BJ (cell line): ENCODE data around the gene NCOA1. TPM values are rescaled to one million over a fixed set of nuclear protein-coding genes. Genes with fewer than 3 reads are reported as not detected.

Experiments used
- CTCF ChIA-PET: fragments of 350-600 bp; formaldehyde crosslinking; extraction: SDS; loops from one replicate; lab custom pipeline; 2021; ENCODE audit warnings: antibody characterized with exemption, inconsistent platforms; lab: Yijun Ruan, JAX
- POLR2A ChIA-PET: fragments of 300-600 bp; sonication (Branson Sonifier 250); formaldehyde crosslinking; extraction: SDS; loops from one replicate; lab custom pipeline; 2021; ENCODE audit warnings: antibody characterized with exemption; lab: Charles Lee
- DNase-seq: peaks from one replicate; pipeline ENCODE4 v3.0.0-alpha.2; 2011; ENCODE audit warnings: low read depth
- H3K27me3 ChIP-seq: 2 replicates; pipeline ENCODE4 v1.6.0; 2011; ENCODE audit warnings: low read length; ENCODE audit not compliant: control insufficient read depth, insufficient read depth
- H3K36me3 ChIP-seq: 2 replicates; pipeline ENCODE4 v1.5.1; 2011; ENCODE audit warnings: low read length; ENCODE audit not compliant: control insufficient read depth, insufficient read depth
- H3K4me3 ChIP-seq: 2 replicates; pipeline ENCODE4 v1.5.1; 2011; ENCODE audit warnings: low read depth, mild to moderate bottlenecking, control low read depth, low read length
- polyA plus RNA-seq: library from polyadenylated mRNA; depleted of rRNA; stranded (reverse); fragments of >200 nt; gene quantifications from 2 replicates; pipeline ENCODE4 v1.2.3, GENCODE V29; 2011
- TF ChIP-seq, protein P1 (sequence below): IDR thresholded peaks from 2 replicates; pipeline ENCODE4 v1.5.1; 2011; ENCODE audit warnings: low read depth, mild to moderate bottlenecking, control low read depth, inconsistent platforms, low read length, moderate library complexity; ENCODE audit not compliant: insufficient read depth

NCOA1 gene
- polyA plus RNA-seq, 1 experiment: 16.0 TPM

DNA sequence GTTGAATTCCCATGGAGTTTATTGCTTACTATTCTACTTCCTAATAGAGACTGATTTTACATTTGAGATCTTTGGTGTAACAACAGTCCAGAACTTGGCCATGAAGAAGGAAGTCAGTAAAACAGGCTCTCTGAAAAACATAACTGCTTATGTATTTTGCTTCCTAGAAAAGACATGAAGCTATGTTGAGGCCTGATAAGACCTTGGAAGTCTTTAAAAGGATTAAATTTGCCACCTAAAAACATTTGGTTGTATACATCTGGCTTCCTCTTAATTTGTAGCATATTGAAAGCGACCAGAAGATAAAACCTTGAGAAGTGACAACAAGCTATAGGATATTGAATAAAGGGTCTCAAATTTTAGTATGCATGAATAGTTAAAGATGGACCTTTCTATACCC, 265.7 kb downstream of the NCOA1 start:
- Histone ChIP-seq H3K27me3 (no peaks in the 10 kb centered on the region), H3K4me3 (no peak overlapping the region), H3K36me3 (0 out of 2 replicates have a peak, but pooled peaks cover 1% of the 10 kb centered on the region)
- POLR2A ChIA-PET: no interaction called here
- no peak for DNase-seq
- TF ChIP-seq, protein P1, sequence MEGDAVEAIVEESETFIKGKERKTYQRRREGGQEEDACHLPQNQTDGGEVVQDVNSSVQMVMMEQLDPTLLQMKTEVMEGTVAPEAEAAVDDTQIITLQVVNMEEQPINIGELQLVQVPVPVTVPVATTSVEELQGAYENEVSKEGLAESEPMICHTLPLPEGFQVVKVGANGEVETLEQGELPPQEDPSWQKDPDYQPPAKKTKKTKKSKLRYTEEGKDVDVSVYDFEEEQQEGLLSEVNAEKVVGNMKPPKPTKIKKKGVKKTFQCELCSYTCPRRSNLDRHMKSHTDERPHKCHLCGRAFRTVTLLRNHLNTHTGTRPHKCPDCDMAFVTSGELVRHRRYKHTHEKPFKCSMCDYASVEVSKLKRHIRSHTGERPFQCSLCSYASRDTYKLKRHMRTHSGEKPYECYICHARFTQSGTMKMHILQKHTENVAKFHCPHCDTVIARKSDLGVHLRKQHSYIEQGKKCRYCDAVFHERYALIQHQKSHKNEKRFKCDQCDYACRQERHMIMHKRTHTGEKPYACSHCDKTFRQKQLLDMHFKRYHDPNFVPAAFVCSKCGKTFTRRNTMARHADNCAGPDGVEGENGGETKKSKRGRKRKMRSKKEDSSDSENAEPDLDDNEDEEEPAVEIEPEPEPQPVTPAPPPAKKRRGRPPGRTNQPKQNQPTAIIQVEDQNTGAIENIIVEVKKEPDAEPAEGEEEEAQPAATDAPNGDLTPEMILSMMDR: no peak
- CTCF ChIA-PET: no interaction called here

DNA sequence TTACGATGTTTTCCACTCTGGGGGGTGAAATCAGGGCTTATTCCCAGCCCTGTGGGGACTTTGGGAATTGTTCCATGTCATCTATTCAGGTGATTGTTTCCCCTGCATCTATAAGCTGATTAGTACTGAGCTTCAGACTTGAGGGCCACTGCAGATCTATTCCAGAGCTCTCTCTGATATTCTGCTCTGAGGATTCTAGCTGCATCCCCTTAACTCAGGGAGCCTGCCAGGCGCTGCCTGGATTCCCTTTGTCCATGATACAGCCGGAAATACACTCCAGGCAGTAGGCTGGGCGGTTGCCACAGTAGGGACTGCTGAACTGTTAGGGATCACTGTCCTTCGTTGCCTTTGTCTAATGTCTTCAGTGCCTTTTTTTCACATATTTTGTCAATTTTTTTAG, 270.8 kb downstream of the NCOA1 start:
- no peak for DNase-seq
- Histone ChIP-seq H3K4me3 (no peak overlapping the region), H3K36me3 (peaks cover 5% of the 10 kb centered on the region), H3K27me3 (no peaks in the 10 kb centered on the region)
- TF ChIP-seq, protein P1: no peak
- ChIA-PET CTCF (interaction anchor here (0.8 kb wide), 1 partner anchor 19 kb away, joined by 3 read pairs; no protein-coding TSS in a partner anchor), POLR2A (no interaction called here)

DNA sequence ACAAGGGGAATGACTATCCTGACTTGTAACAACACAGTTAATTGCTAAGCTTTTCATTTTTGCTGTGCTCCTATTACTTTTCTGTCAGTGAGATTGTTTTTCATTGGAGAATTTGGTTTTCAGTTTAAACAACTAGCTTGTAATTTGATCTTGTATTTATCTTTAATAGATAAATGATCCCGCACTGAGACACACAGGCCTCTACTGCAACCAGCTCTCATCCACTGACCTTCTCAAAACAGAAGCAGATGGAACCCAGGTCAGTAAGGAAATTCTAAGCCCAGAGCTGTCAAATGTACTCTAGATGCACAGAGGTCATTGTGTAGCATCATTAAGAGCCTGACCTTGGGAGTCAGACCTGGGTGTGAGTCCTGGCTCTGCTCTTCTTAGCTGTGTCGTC, 271.5 kb downstream of the NCOA1 start:
- no peak overlapping the region for H3K4me3 ChIP-seq
- H3K27me3 ChIP-seq: no peaks in the 10 kb centered on the region
- ChIA-PET POLR2A (no interaction called here), CTCF (interaction anchor here (0.6 to 0.8 kb wide), 2 partner anchors 9 to 20 kb away, joined by 3 read pairs; no protein-coding TSS in a partner anchor)
- TF ChIP-seq, protein P1: no peak
- H3K36me3 ChIP-seq: peaks cover 5% of the 10 kb centered on the region
- no peak for DNase-seq

DNA sequence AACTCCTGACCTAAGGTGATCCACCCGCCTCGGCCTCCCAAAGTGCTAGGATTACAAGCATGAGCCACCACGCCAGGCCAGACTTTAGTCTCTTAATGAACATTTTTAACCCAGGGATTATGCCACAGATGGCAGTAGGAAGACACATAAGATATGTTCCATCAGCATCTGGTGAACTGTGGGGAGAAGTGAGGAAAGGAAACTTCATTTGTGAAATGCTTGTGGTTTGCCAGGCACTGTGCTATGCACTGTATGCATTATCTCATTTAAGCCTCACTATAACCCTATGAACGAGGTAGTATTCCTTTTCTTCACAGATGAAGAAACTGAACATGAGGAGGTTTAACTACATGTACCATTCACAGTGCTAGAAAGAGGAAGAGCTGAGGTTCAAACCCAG, 272.8 kb downstream of the NCOA1 start:
- DNase-seq: no peak
- no peaks in the 10 kb centered on the region for H3K27me3 ChIP-seq
- H3K36me3 ChIP-seq: peaks cover 6% of the 10 kb centered on the region
- CTCF ChIA-PET: no interaction called here
- H3K4me3 ChIP-seq: no peak overlapping the region
- POLR2A ChIA-PET: no interaction called here
- TF ChIP-seq, protein P1: no peak

GRCh38 chr2:24766609-24767008, 275.6 kb downstream of the NCOA1 start:
- H3K4me3 ChIP-seq: no peak overlapping the region
- peaks cover 6% of the 10 kb centered on the region for H3K36me3 ChIP-seq
- no peaks in the 10 kb centered on the region for H3K27me3 ChIP-seq
- POLR2A ChIA-PET: no interaction called here
- CTCF ChIA-PET: interaction anchor here (0.6 to 1.3 kb wide), 3 partner anchors 15 to 358 kb away, joined by 3 to 4 read pairs (median 3); partner anchors contain the start of genes CENPO and PTRHD1
- DNase-seq: no peak
- TF ChIP-seq, protein P1: no peak
